Fibroblast of lung (primary cell): Measurements from ENCODE around the gene CD3G. TPM values are rescaled to one million over a fixed set of nuclear protein-coding genes. Genes with fewer than 3 reads are reported as not detected.

Experiments
- DNase-seq, 2 donors: peaks; one replicate each; pipeline versions ENCODE4 v3.0.0 to v3.0.0-alpha.2; 2010; ENCODE audit warnings: low read depth in 2 of 2
- H2AFZ ChIP-seq: 2 replicates; pipeline ENCODE4 v1.5.1; 2012; ENCODE audit warnings: low read length, control low read depth, inconsistent platforms
- H3K27ac ChIP-seq: 2 replicates; pipeline ENCODE4 v1.5.1; 2011; ENCODE audit warnings: low read length, control low read depth; ENCODE audit not compliant: insufficient read depth
- H3K27me3 ChIP-seq: 2 replicates; pipeline ENCODE4 v1.5.1; 2011; ENCODE audit warnings: mild to moderate bottlenecking, low read length; ENCODE audit not compliant: control insufficient read depth, insufficient read depth
- H3K36me3 ChIP-seq: 2 replicates; pipeline ENCODE4 v1.5.1; 2011; ENCODE audit warnings: low read length; ENCODE audit not compliant: control insufficient read depth, insufficient read depth
- H3K4me1 ChIP-seq: 2 replicates; pipeline ENCODE4 v1.5.1; 2011; ENCODE audit warnings: low read length; ENCODE audit not compliant: control insufficient read depth, insufficient read depth; ENCODE audit errors: extremely low read depth
- H3K4me2 ChIP-seq: 2 replicates; pipeline ENCODE4 v1.5.1; 2011; ENCODE audit warnings: low read length, control low read depth; ENCODE audit not compliant: insufficient read depth; ENCODE audit errors: extremely low read depth
- H3K4me3 ChIP-seq, 4 experiments: fragments of 200-600 bp in 1 of 4; sonication (generic) in 1 of 4; replicated peaks in 1 of 4; 2 replicates each; pipeline ENCODE4 v1.5.1; 2011 to 2016; ENCODE audit warnings: low read length in 4 of 4, low read depth in 3 of 4, mild to moderate bottlenecking in 3 of 4, control low read depth in 2 of 4, inconsistent platforms in 1 of 4, mixed read lengths in 1 of 4; ENCODE audit not compliant: insufficient read depth in 1 of 4; ENCODE audit errors: control extremely low read depth in 1 of 4
- H3K79me2 ChIP-seq: 2 replicates; pipeline ENCODE4 v1.5.1; 2012; ENCODE audit warnings: mild to moderate bottlenecking, low read length, inconsistent platforms; ENCODE audit not compliant: control insufficient read depth, insufficient read depth
- H3K9ac ChIP-seq: 2 replicates; pipeline ENCODE4 v1.5.1; 2011; ENCODE audit warnings: mild to moderate bottlenecking, low read length, control low read depth; ENCODE audit not compliant: insufficient read depth
- H3K9me3 ChIP-seq: 2 replicates; pipeline ENCODE4 v1.5.1; 2012; ENCODE audit warnings: low read depth, low read length; ENCODE audit not compliant: control insufficient read depth, insufficient read depth
- H4K20me1 ChIP-seq: 2 replicates; pipeline ENCODE4 v1.5.1; 2011; ENCODE audit warnings: low read length; ENCODE audit not compliant: control insufficient read depth, insufficient read depth; ENCODE audit errors: extremely low read depth
- CTCF ChIP-seq, 2 donors: IDR thresholded peaks in 1 of 2; conservative IDR thresholded peaks in 1 of 2; 1 replicate in 1 of 2; 2 replicates in 1 of 2; pipeline ENCODE4 v1.5.1; 2011 to 2012; ENCODE audit warnings: low read length in 2 of 2, control low read depth in 1 of 2, inconsistent platforms in 1 of 2, low read depth in 1 of 2, mild to moderate bottlenecking in 1 of 2
- EZH2 ChIP-seq: IDR thresholded peaks from 2 replicates; pipeline ENCODE4 v1.5.1; 2012; ENCODE audit warnings: low read length, control low read depth, mild to moderate bottlenecking; ENCODE audit errors: missing control alignments
- polyA minus RNA-seq: library from RNA; depleted of rRNA, polyadenylated mRNA; stranded (reverse); fragments of >200 nt; gene quantifications from 2 replicates; pipeline ENCODE4 v1.2.3, GENCODE V29; 2011; ENCODE audit warnings: low replicate concordance
- polyA plus RNA-seq, 2 donors: library from polyadenylated mRNA; depleted of rRNA in 1 of 2; stranded (reverse) in 1 of 2; unstranded in 1 of 2; fragments of >200 nt; gene quantifications; 2 replicates each; pipeline ENCODE4 v1.2.1, GENCODE V29; 2011 to 2012; ENCODE audit warnings: missing spikeins in 1 of 2
- total RNA-seq: library from RNA; depleted of rRNA; stranded (reverse); fragments of >200 nt; gene quantifications from 2 replicates; pipeline ENCODE4 v1.2.1, GENCODE V29; 2014

Gene CD3G
- total RNA-seq, result not detected in 2 replicates
- not detected in 2 replicates for polyA plus RNA-seq
- polyA plus RNA-seq (2012), result not detected in 2 replicates
- not detected in 2 replicates for polyA minus RNA-seq

GRCh38 chr11:118343981-118344515 is at the start of gene CD3G:
Gene CD3G (plus strand): TSS chr11:118344344. CDS start chr11:118344424, 80 bp downstream.
- H2AFZ ChIP-seq, result no peak within 1 kb of the TSS
- no peak within 1 kb of the TSS for H3K27ac ChIP-seq
- no peak within 1 kb of the TSS for H3K9ac ChIP-seq
- TF ChIP-seq CTCF (conservative IDR thresholded peaks at IDR 0.05 in 1 of 2, IDR thresholded peaks at IDR 0.05 in 1 of 2; ENCODE audit: low read depth in 1 of 2, low read length in 2 of 2) (no peak), EZH2 (no peak)
- peaks cover under 1% of the 10 kb centered on the region for H3K27me3 ChIP-seq
- no peak for DNase-seq
- H3K36me3 ChIP-seq, result no peaks in the 10 kb centered on the region
- no peak within 1 kb of the TSS for H3K4me3 ChIP-seq
- H4K20me1 ChIP-seq, result no peaks in the 10 kb centered on the region
- H3K79me2 ChIP-seq, result no peaks in the 10 kb centered on the region
- no peaks in the 10 kb centered on the region for H3K9me3 ChIP-seq
- H3K4me1 ChIP-seq, result no peaks in the 10 kb centered on the region
- H3K4me2 ChIP-seq, result no peak within 1 kb of the TSS

GRCh38 chr11:118295199-118295598 is 48.9 kb upstream of the CD3G start:
- no peaks in the 10 kb centered on the region for H3K27me3 ChIP-seq
- no peaks in the 10 kb centered on the region for H3K36me3 ChIP-seq
- DNase-seq, result no peak
- no peaks in the 10 kb centered on the region for H3K79me2 ChIP-seq
- no peaks in the 10 kb centered on the region for H4K20me1 ChIP-seq
- no peak overlapping the region for H2AFZ ChIP-seq
- H3K9me3 ChIP-seq, result no peaks in the 10 kb centered on the region
- TF ChIP-seq EZH2 (no peak), CTCF (conservative IDR thresholded peaks at IDR 0.05 in 1 of 2, IDR thresholded peaks at IDR 0.05 in 1 of 2; ENCODE audit: low read depth in 1 of 2, low read length in 2 of 2) (no peak)
- H3K27ac ChIP-seq, result no peak overlapping the region
- H3K4me1 ChIP-seq, result no peaks in the 10 kb centered on the region
- H3K4me2 ChIP-seq, result no peak overlapping the region
- H3K4me3 ChIP-seq, result no peak overlapping the region
- no peak overlapping the region for H3K9ac ChIP-seq

GRCh38 chr11:118295815-118296454 is 48.2 kb upstream of the CD3G start:
- Histone ChIP-seq H3K9me3 (no peaks in the 10 kb centered on the region), H3K4me3 (no peak overlapping the region), H3K27me3 (no peaks in the 10 kb centered on the region), H3K36me3 (no peaks in the 10 kb centered on the region), H4K20me1 (no peaks in the 10 kb centered on the region), H2AFZ (no peak overlapping the region), H3K27ac (no peak overlapping the region), H3K79me2 (no peaks in the 10 kb centered on the region), H3K4me1 (no peaks in the 10 kb centered on the region), H3K4me2 (no peak overlapping the region), H3K9ac (no peak overlapping the region)
- TF ChIP-seq EZH2 (no peak), CTCF (conservative IDR thresholded peaks at IDR 0.05 in 1 of 2, IDR thresholded peaks at IDR 0.05 in 1 of 2; ENCODE audit: low read depth in 1 of 2, low read length in 2 of 2) (peak; percentile 29 to 42)
- DNase-seq, result peak; percentile 15 to 27
